ENCODE results near the gene IL17RE.

DNA sequence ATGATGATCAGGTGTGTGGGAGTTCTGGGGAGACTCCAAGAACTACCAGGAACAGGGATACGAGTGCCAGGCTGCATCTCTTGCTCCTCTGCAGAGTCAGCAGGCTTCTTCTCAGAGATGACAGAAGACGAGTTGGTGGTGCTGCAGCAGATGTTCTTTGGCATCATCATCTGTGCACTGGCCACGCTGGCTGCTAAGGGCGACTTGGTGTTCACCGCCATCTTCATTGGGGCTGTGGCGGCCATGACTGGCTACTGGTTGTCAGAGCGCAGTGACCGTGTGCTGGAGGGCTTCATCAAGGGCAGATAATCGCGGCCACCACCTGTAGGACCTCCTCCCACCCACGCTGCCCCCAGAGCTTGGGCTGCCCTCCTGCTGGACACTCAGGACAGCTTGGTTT, 41.6 kb downstream of the IL17RE start:
- TF ChIP-seq, protein P1, sequence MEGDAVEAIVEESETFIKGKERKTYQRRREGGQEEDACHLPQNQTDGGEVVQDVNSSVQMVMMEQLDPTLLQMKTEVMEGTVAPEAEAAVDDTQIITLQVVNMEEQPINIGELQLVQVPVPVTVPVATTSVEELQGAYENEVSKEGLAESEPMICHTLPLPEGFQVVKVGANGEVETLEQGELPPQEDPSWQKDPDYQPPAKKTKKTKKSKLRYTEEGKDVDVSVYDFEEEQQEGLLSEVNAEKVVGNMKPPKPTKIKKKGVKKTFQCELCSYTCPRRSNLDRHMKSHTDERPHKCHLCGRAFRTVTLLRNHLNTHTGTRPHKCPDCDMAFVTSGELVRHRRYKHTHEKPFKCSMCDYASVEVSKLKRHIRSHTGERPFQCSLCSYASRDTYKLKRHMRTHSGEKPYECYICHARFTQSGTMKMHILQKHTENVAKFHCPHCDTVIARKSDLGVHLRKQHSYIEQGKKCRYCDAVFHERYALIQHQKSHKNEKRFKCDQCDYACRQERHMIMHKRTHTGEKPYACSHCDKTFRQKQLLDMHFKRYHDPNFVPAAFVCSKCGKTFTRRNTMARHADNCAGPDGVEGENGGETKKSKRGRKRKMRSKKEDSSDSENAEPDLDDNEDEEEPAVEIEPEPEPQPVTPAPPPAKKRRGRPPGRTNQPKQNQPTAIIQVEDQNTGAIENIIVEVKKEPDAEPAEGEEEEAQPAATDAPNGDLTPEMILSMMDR (IDR thresholded peaks at IDR 0.05): no peak
- TF ChIP-seq POLR2AphosphoS5 (IDR thresholded peaks at IDR 0.05): no peak
- no peak for TF ChIP-seq POLR2A (IDR thresholded peaks at IDR 0.05; ENCODE audit: low read depth)

Data from esophagus muscularis mucosa (tissue), 3 donors.